GM18502 (cell line): ENCODE results near the gene GNAZ.

Experiments
- ATAC-seq: cut with Tn5 transposase; IDR thresholded peaks from one replicate; pipeline ENCODE4 v1.9.1; 2021; ENCODE audit warnings: mild to moderate bottlenecking; ENCODE audit not compliant: unreplicated experiment, poor library complexity

The GNAZ gene

DNA sequence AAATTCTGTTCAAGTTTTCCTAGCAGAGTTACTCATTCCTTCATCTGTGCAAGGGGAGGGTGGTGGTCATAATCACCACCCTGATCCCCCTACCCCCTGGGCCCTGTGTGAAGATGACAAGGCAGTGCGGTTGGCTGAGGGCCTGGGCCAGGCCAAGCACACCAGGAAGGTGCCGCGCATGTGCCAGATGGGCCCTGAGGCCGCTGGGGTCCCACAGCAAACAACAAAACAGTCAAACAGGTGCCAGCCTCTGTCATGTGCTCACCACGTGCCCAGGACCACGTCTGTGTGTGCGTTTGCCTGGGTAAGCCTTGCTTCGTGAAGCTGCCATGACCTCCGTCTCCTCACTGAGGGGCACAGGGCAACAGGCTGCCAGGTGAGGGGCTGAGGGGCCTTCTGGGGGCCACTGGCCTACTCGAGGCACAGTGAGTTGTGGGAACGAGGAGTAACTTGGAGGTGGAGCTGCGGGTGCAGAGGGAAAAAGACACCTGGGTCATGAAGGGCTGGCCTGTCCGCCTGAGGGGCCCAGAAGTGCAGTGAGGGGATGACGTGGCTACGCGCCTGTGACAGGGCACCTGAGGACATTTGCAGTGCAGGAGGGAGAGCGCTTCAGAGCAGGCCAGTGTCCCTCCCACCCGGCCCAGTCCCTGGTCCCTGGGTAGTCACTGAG is 45.6 kb downstream of the GNAZ start:
- no peak for ATAC-seq

- no peak for ATAC-seq
These were observed 46.4 kb downstream of the GNAZ start for GRCh38 chr22:23116506-23117263.

DNA sequence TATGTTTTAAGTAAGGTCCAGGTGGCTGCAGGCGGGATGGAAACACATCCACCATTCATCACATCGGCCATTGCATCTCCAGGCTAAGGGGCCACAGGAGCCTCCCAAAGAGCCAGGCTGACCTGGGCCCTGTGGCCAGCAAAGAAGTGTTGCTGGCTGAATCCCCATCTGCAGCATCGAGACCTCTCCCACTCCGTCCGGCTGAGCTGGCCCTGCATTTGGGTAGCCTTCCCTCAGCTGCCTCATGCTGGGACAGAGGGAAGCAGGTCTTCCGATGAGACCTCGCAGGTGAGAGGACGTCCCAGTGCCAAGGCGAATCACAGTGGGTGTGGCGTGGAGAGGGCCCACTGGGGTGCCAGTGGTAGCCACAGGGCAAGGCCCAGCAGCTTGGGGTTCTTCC is 47.0 kb downstream of the GNAZ start:
- no peak for ATAC-seq

- ATAC-seq: no peak
These were observed 47.8 kb downstream of the GNAZ start for GRCh38 chr22:23117891-23118646.

GRCh38 chr22:23118647-23119493 is 48.6 kb downstream of the GNAZ start:
- ATAC-seq: no peak

DNA sequence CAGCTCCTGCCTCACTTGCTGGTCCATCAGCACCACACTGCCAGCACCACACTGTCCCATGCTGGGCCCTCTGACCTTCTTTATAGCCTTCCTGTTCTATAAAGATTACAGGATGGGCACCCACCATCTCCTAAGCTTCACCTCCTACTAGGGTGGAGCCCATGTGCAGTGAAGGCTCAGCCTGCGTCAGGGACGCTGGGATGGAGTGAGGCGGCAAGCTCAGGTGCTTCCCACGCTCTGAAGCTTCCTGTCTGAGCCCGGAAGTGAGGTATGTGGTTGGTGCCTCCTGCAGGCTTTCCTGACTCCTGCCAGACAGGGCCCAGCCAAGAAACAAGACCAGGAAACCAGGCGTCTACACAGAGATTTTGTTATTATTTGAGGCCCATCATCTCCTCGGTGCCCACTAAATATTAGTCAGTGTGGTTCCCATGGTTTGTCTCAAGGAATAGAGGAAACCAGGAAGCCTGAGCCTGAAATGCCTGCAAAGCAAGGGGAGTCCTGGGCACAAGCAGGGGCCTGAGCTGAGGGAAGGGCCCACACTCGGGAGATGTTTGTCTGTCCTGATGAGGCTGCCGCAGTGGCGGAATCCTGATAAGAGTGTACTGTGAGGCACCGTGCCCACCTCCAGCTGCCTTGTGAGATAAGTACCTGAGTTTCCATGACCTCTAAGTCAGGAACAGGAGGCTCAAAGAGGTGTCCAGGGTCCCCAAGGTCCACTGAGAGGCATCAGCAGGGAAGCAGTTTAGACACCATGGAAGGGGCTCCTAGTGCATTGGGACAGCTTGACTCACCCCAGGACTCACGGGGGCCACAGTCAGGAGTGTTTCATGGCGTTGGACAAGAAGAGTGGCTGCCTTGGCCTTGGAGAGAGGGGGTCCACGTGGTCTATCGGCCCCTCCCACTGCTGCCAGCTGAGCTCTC is 49.4 kb downstream of the GNAZ start:
- ATAC-seq: no peak

DNA sequence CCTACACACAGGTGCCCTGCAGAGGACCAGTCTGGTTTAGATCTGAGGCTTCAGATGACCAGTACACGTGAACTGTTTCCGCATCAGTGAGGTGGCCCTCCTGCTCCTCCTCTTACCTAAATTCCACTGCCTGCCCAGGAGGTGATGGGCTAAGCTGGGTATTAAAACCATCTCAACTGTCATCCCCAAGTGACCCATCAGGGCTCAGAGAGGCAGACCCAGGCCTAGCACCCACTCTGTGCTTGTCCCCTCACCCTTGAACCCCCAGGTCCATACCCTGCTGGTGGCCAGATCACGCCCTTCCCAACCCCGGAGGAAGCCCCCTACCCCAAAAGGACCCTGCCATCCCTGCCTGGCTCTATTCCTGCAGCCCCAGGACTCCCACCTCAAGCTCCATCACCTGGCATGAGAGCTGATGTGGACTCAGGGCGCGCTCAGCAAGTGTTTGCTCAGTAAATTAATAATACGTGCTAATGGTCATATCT is 50.1 kb downstream of the GNAZ start:
- no peak for ATAC-seq

- no peak for ATAC-seq
These were observed 50.7 kb downstream of the GNAZ start for GRCh38 chr22:23121000-23121421.

GRCh38 chr22:23121424-23121823 is 51.1 kb downstream of the GNAZ start:
- no peak for ATAC-seq

GRCh38 chr22:23122216-23122957 is 52.1 kb downstream of the GNAZ start:
- ATAC-seq: no peak

DNA sequence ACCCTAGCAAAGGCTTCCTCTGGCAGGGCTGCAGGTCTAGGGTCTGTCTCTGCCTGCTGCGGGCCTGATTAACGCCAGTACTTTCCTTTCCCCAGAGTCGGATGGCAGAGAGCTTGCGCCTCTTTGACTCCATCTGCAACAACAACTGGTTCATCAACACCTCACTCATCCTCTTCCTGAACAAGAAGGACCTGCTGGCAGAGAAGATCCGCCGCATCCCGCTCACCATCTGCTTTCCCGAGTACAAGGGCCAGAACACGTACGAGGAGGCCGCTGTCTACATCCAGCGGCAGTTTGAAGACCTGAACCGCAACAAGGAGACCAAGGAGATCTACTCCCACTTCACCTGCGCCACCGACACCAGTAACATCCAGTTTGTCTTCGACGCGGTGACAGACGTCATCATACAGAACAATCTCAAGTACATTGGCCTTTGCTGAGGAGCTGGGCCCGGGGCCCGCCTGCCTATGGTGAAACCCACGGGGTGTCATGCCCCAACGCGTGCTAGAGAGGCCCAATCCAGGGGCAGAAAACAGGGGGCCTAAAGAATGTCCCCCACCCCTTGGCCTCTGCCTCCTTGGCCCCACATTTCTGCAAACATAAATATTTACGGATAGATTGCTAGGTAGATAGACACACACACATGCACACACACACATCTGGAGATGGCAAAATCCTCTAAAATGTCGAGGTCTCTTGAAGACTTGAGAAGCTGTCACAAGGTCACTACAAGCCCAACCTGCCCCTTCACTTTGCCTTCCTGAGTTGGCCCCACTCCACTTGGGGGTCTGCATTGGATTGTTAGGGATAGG is 52.9 kb downstream of the GNAZ start:
- no peak for ATAC-seq

- no peak for ATAC-seq
These were observed 53.5 kb downstream of the GNAZ start for GRCh38 chr22:23123804-23124254.

DNA sequence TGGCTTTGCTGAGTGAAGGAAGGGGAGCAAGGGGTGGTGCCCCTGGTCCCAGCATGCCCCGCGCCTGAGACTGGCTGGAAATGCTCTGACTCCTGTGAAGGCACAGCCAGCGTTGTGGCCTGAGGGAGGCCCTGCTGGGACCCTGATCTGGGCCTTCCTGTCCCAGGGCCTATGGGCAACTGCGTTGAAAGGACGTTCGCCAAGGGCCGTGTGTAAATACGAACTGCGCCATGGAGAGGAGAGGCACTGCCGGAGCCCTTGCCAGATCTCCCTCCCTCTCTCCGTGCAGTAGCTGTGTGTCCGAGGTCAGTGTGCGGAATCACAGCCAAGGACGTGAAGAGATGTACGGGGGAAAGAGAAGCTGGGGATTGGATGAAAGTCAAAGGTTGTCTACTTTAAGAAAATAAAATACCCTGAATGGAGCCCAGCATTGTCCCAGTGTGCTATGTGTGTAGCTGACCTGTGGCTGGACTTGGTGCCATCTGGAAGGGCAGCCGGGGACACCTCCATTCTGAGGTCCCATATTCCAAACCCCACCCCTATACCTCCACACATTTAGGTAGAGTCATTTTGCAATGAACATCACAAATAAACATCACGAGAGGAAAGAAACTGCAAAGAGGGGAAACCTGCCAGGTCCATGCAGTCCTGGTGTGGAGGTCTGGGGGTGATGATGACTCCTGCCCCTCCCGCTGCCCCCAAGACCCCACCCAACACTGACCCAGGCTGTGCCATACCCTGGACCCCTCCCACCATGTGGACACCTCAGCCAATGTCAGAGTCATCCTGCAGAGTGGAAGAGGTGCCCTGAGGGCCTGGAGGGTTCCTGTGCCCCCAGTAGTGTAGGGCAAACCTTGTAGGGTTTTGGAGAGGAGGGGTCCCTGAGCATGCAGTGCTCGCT is 54.5 kb downstream of the GNAZ start:
- no peak for ATAC-seq

GRCh38 chr22:23125512-23126103 is 55.3 kb downstream of the GNAZ start:
- ATAC-seq: no peak

DNA sequence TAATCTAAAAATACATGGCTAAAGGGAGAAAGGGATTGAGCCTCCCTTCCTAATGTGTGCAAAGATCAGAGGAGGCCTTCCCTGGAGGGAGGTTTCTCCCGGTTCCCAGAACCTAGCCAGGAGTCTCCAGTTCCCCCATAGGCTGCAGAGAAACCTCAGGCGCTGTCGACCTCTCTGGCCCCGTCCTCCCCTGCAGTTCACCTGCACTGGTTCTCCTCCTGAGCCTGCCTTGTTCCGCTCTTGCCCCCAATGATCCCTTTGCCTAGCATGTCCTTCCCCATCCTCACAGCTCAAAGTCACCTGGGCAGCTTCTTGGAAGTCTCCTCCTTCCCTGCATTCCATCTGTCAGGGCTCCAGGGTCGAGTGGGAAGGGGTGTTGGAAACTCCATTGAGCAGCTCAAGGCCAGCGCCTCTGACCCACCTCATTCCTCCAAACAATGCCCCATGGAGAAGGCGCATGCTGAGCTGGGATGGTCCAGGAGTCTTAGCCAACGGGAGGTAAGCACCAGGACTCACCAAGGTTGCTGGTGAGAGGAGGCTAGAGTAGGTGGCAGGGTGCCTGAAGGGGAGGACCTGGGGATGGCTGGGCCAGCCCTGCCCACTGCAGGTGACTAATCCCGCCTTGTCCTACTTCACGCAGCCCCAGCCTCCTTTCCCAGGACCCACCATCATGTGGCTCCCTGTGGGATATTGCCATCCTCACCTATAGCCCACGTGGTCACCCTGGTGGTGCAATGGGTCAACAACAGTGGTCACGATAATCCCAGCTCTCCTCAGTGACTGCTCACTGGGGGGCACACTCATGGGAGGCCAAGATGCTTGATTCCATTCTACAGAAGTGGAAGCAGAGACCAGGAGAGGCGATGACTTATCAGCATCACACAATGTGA is 56.1 kb downstream of the GNAZ start:
- no peak for ATAC-seq
